ENCODE data around the gene OPA1.

The OPA1 gene

GRCh38 chr3:193732391-193732790 is 139.4 kb downstream of the OPA1 start:
- no peaks in the 10 kb centered on the region for H3K27me3 ChIP-seq (ENCODE audit: insufficient read depth, low read depth, severe bottlenecking)
- H3K9me3 ChIP-seq (ENCODE audit: severe bottlenecking): no peaks in the 10 kb centered on the region
- H3K27ac ChIP-seq: no peak overlapping the region
- TF ChIP-seq CTCF (IDR thresholded peaks at IDR 0.05; ENCODE audit: low read depth, low read length): no peak
- no peak for DNase-seq
- no peaks in the 10 kb centered on the region for H3K36me3 ChIP-seq
- H3K4me3 ChIP-seq (ENCODE audit: low read depth, low read length): no peak overlapping the region

- no peak overlapping the region for H3K4me3 ChIP-seq (ENCODE audit: low read depth, low read length)
- H3K27me3 ChIP-seq (ENCODE audit: insufficient read depth, low read depth, severe bottlenecking): no peaks in the 10 kb centered on the region
- H3K9me3 ChIP-seq (ENCODE audit: severe bottlenecking): no peaks in the 10 kb centered on the region
- DNase-seq: no peak
- H3K27ac ChIP-seq: no peak overlapping the region
- H3K36me3 ChIP-seq: no peaks in the 10 kb centered on the region
- no peak for TF ChIP-seq CTCF (IDR thresholded peaks at IDR 0.05; ENCODE audit: low read depth, low read length)
Measured at GRCh38 chr3:193732827-193733226, 139.8 kb downstream of the OPA1 start.

GRCh38 chr3:193734737-193735366 is 141.8 kb downstream of the OPA1 start:
- no peak for TF ChIP-seq CTCF (IDR thresholded peaks at IDR 0.05; ENCODE audit: low read depth, low read length)
- H3K9me3 ChIP-seq (ENCODE audit: severe bottlenecking): no peaks in the 10 kb centered on the region
- no peak for DNase-seq
- H3K27ac ChIP-seq: no peak overlapping the region
- H3K27me3 ChIP-seq (ENCODE audit: insufficient read depth, low read depth, severe bottlenecking): no peaks in the 10 kb centered on the region
- H3K36me3 ChIP-seq: no peaks in the 10 kb centered on the region
- no peak overlapping the region for H3K4me3 ChIP-seq (ENCODE audit: low read depth, low read length)

- Histone ChIP-seq H3K36me3 (no peaks in the 10 kb centered on the region), H3K9me3 (ENCODE audit: severe bottlenecking) (no peaks in the 10 kb centered on the region), H3K27ac (no peak overlapping the region), H3K4me3 (ENCODE audit: low read depth, low read length) (no peak overlapping the region), H3K27me3 (ENCODE audit: insufficient read depth, low read depth, severe bottlenecking) (no peaks in the 10 kb centered on the region)
- no peak for TF ChIP-seq CTCF (IDR thresholded peaks at IDR 0.05; ENCODE audit: low read depth, low read length)
- DNase-seq: no peak
Measured at GRCh38 chr3:193735850-193736249, 142.8 kb downstream of the OPA1 start.

- Histone ChIP-seq H3K36me3 (no peaks in the 10 kb centered on the region), H3K27me3 (ENCODE audit: insufficient read depth, low read depth, severe bottlenecking) (no peaks in the 10 kb centered on the region), H3K27ac (no peak overlapping the region), H3K4me3 (ENCODE audit: low read depth, low read length) (no peak overlapping the region), H3K9me3 (ENCODE audit: severe bottlenecking) (no peaks in the 10 kb centered on the region)
- no peak for TF ChIP-seq CTCF (IDR thresholded peaks at IDR 0.05; ENCODE audit: low read depth, low read length)
- no peak for DNase-seq
Measured at GRCh38 chr3:193736616-193737015, 143.6 kb downstream of the OPA1 start.

- no peak overlapping the region for H3K4me3 ChIP-seq (ENCODE audit: low read depth, low read length)
- no peaks in the 10 kb centered on the region for H3K27me3 ChIP-seq (ENCODE audit: insufficient read depth, low read depth, severe bottlenecking)
- peak; percentile 41 for DNase-seq
- H3K36me3 ChIP-seq: no peaks in the 10 kb centered on the region
- no peaks in the 10 kb centered on the region for H3K9me3 ChIP-seq (ENCODE audit: severe bottlenecking)
- no peak overlapping the region for H3K27ac ChIP-seq
- no peak for TF ChIP-seq CTCF (IDR thresholded peaks at IDR 0.05; ENCODE audit: low read depth, low read length)
Measured at GRCh38 chr3:193737191-193737751, 144.3 kb downstream of the OPA1 start.

All from WERI-Rb-1 (cell line).